ENCODE results near the gene GPR89B. TPM values are rescaled to one million over a fixed set of nuclear protein-coding genes. Genes with fewer than 3 reads are reported as not detected.
"Not testable (repeated sequence)": the region's sequence is repeated elsewhere in the genome, so short reads cannot be mapped to it uniquely, and the experiment has no call there.

Gene GPR89B
- total RNA-seq (2021; fragmentation: NEBNext Ultra II Directional; extraction: Animal tissue kit (Norgen Biotek cat#: 25700)) (19.4 and 19.5 TPM in 2 replicates), polyA plus RNA-seq (2011; rRNA removed) (16.8 and 32.5 TPM in 2 replicates), polyA minus RNA-seq (2011; rRNA and poly(A)+ RNA removed) (34.8 and 41.7 TPM in 2 replicates)
- 21.3 TPM for polyA plus RNA-seq (2011; cell fraction: cytosol; rRNA removed)
- polyA plus RNA-seq (2011; cell fraction: nucleus; rRNA removed), result 13.1 TPM
- 12.1 to 18.0 TPM (median 13.6 TPM) in 4 replicates for polyA plus RNA-seq (2012, experiment 1 of 2)
- 2.3 TPM for polyA plus RNA-seq (2012, experiment 2 of 2)
- polyA plus RNA-seq (2013, experiment 1 of 2), result 31.8 TPM
- 34.6 TPM for polyA plus RNA-seq (2013, experiment 2 of 2)
- polyA minus RNA-seq (2011; cell fraction: cytosol; rRNA and poly(A)+ RNA removed), result 15.0 TPM
- polyA minus RNA-seq (2011; cell fraction: nucleus; rRNA and poly(A)+ RNA removed), result 68.4 TPM
- long read RNA-seq, experiment 1, transcript GPR89B-201 (14 exons, 1,934 nt), result major isoform, 7 of 10 reads
- long read RNA-seq, experiment 1, partial matches to known transcripts, result 1 of 10 reads
- long read RNA-seq, experiment 1, other reads (novel, unspliced or antisense), result 2 of 10 reads
- long read RNA-seq, experiment 2, transcript GPR89B-201 (14 exons, 1,934 nt), result major isoform, 15 of 22 reads
- long read RNA-seq, experiment 2, partial matches to known transcripts, result 1 of 22 reads
- long read RNA-seq, experiment 2, other reads (novel, unspliced or antisense), result 4 of 22 reads

GRCh38 chr1:147928236-147929132, at the start of gene GPR89B:
Gene GPR89B (plus strand): TSS chr1:147928420. CDS start chr1:147928537, 117 bp downstream.
- POLR2A ChIA-PET (ENCODE audit: partially characterized antibody); H2BK5ac ChIP-seq (ENCODE audit: low read depth, low read length); H2BK12ac ChIP-seq (ENCODE audit: low read depth, low read length); H3K18ac ChIP-seq (ENCODE audit: extremely low read depth, low read length); H3K27me3 ChIP-seq (replicated peaks in 1 of 4; ENCODE audit: control insufficient read depth in 3 of 4, extremely low read depth in 1 of 4, insufficient read depth in 3 of 4, low read length in 3 of 4); H3K36me3 ChIP-seq (ENCODE audit: control insufficient read depth in 2 of 4, insufficient read depth in 4 of 4, low read length in 3 of 4); H3K23me2 ChIP-seq (ENCODE audit: low read depth, low read length); H3K56ac ChIP-seq (replicated peaks; ENCODE audit: insufficient read length, low read depth, low read length); H3K79me1 ChIP-seq (ENCODE audit: low read depth, low read length); H2AFZ ChIP-seq (ENCODE audit: low read length); H3K79me2 ChIP-seq (ENCODE audit: control insufficient read depth in 1 of 2, insufficient read depth in 2 of 2, low read length in 2 of 2); H3K4me1 ChIP-seq (replicated peaks in 1 of 4; ENCODE audit: control insufficient read depth in 3 of 4, insufficient read depth in 4 of 4, low read length in 3 of 4); H3K23ac ChIP-seq (ENCODE audit: insufficient read length); H3K4ac ChIP-seq (replicated peaks; ENCODE audit: insufficient read length, low read depth, low read length); H2BK120ac ChIP-seq (replicated peaks; ENCODE audit: low read depth, low read length); H4K5ac ChIP-seq (ENCODE audit: insufficient read length, low read depth, low read length); H3K9me3 ChIP-seq (ENCODE audit: insufficient read depth in 2 of 2, low read depth in 1 of 2, low read length in 1 of 2); H4K8ac ChIP-seq (ENCODE audit: extremely low read depth, insufficient read depth, low read length); H4K91ac ChIP-seq (replicated peaks; ENCODE audit: insufficient read length, low read length); H3K27ac ChIP-seq (ENCODE audit: low read depth, low read length); H4K20me1 ChIP-seq (replicated peaks in 1 of 2; ENCODE audit: control insufficient read depth in 1 of 2, insufficient read depth in 2 of 2, low read length in 2 of 2); FAIRE-seq; H2AK5ac ChIP-seq (ENCODE audit: low read depth, low read length); H3K14ac ChIP-seq (ENCODE audit: insufficient read length); H2BK20ac ChIP-seq (ENCODE audit: low read length); CTCF ChIA-PET (ENCODE audit: partially characterized antibody); H2BK15ac ChIP-seq (ENCODE audit: low read length): not testable (repeated sequence)
- TF ChIP-seq POLR2AphosphoS5 (IDR thresholded peaks at IDR 0.05; ENCODE audit: low read depth, low read length), result peak; percentile 89
- peak; percentile 41 for TF ChIP-seq KDM4A (IDR thresholded peaks at IDR 0.05; ENCODE audit: low read depth, low read length, severe bottlenecking)
- peak; percentile 85 to 87 for TF ChIP-seq POLR2A (IDR thresholded peaks at IDR 0.05; ENCODE audit: control extremely low read depth in 1 of 2, low read depth in 2 of 2, low read length in 2 of 2)
- TF ChIP-seq, protein P1, sequence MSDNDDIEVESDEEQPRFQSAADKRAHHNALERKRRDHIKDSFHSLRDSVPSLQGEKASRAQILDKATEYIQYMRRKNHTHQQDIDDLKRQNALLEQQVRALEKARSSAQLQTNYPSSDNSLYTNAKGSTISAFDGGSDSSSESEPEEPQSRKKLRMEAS (IDR thresholded peaks at IDR 0.05), result peak; percentile 46; the same call in 1 of the 2 replicates
- peak; percentile 74 for TF ChIP-seq PHF8 (conservative IDR thresholded peaks at IDR 0.05; ENCODE audit: low read depth, low read length)
- peak; percentile 82 for TF ChIP-seq TBP (IDR thresholded peaks at IDR 0.05; ENCODE audit: low read depth, low read length)
- TF ChIP-seq TAF1 (IDR thresholded peaks at IDR 0.05; ENCODE audit: low read depth, low read length), result peak; percentile 90
- TF ChIP-seq CREB1 (IDR thresholded peaks at IDR 0.05), result peak; percentile 83
- WGBS, 2 experiments (ENCODE audit: extremely low coverage in 1 of 2, insufficient coverage in 1 of 2, insufficient read length in 1 of 2, insufficient replicate concordance in 2 of 2, low coverage in 1 of 2, low lambda C conversion rate in 2 of 2, missing lambda C conversion rate in 1 of 2), result 2% methylated on average over 37 of the region's 72 CpGs; no CpG with 5 or more reads in 1 of the 2 experiments
- peak within 1 kb of the TSS; percentile 39 to 55; a peak in 3 of 4 replicates for H3K4me2 ChIP-seq (ENCODE audit: insufficient read depth in 1 of 2, low read depth in 2 of 2, low read length in 2 of 2)
- peak within 1 kb of the TSS; percentile 51 to 78 (median 58) for H3K4me3 ChIP-seq (ENCODE audit: extremely low read depth in 1 of 4, insufficient read depth in 2 of 4, low read depth in 3 of 4, low read length in 4 of 4)
- peak within 1 kb of the TSS; percentile 56 to 63 (median 56) for H3K9ac ChIP-seq (replicated peaks in 1 of 4; ENCODE audit: extremely low read depth in 1 of 4, low read depth in 3 of 4, low read length in 3 of 4)
- peak; percentile 64 to 90 for DNase-seq (ENCODE audit: low read depth in 1 of 2, low spot score in 2 of 2)
